HepG2 (cell line): ENCODE results near the gene NEURL1. TPM values are rescaled to one million over a fixed set of nuclear protein-coding genes. Genes with fewer than 3 reads are reported as not detected.

Experiments used
- ATAC-seq: fragments of 200-7000 bp; cut with Tn5 transposase; 3 replicates; pipeline ENCODE4 v1.9.1; 2020; ENCODE audit warnings: mild to moderate bottlenecking, moderate library complexity
- BruUV-seq: library from RNA; stranded (reverse); fragments of 400-500 nt; replicated peaks from 2 replicates; lab custom pipeline; 2021; lab: Mats Ljungman, UMichigan
- CTCF ChIA-PET: fragments of 300-600 bp; formaldehyde crosslinking; extraction: SDS; loops from one replicate; lab custom pipeline; 2021; ENCODE audit warnings: low total read pairs, inconsistent platforms, low intra/inter-chr PET ratio; lab: Yijun Ruan, JAX
- POLR2A ChIA-PET: fragments of 350-600 bp; sonication (Branson Sonifier 250); formaldehyde crosslinking; loops from one replicate; lab custom pipeline; 2020; ENCODE audit warnings: antibody characterized with exemption, inconsistent platforms; lab: Yijun Ruan, JAX
- DNase-seq: peaks from one replicate; pipeline ENCODE4 v3.0.0-alpha.2; 2015; ENCODE audit warnings: low spot score
- FAIRE-seq: peaks from 3 replicates; lab custom pipeline; 2011; peaks lifted over from hg19 to GRCh38; lab: Jason Lieb, UNC
- H2AFZ ChIP-seq: one replicate; pipeline ENCODE4 v1.6.1; 2011; ENCODE audit warnings: low read length, inconsistent platforms
- H3K27ac ChIP-seq: fragments of 300-600 bp; 3 replicates; pipeline ENCODE4 v1.8.0; 2011; ENCODE audit warnings: mixed run types, mild to moderate bottlenecking, mixed read lengths, low read length, inconsistent platforms; ENCODE audit not compliant: insufficient read depth; ENCODE audit errors: extremely low read length
- H3K27me3 ChIP-seq, 2 experiments: fragments of 200-600 bp in 1 of 2; 2 replicates in 1 of 2; 3 replicates in 1 of 2; pipeline versions ENCODE4 v1.6.0 to v1.8.0; 2011; ENCODE audit warnings: low read length in 2 of 2, mild to moderate bottlenecking in 2 of 2, moderate library complexity in 2 of 2, inconsistent platforms in 1 of 2; ENCODE audit not compliant: insufficient read depth in 2 of 2, control insufficient read depth in 1 of 2
- H3K36me3 ChIP-seq, 2 experiments: fragments of 200-600 bp in 1 of 2; replicated peaks in 1 of 2; 2 replicates in 1 of 2; 3 replicates in 1 of 2; pipeline versions ENCODE4 v1.5.1 to v1.8.0; 2011; ENCODE audit warnings: low read length in 2 of 2, inconsistent platforms in 1 of 2; ENCODE audit not compliant: insufficient read depth in 2 of 2, control insufficient read depth in 1 of 2
- H3K4me1 ChIP-seq: 2 replicates; pipeline ENCODE4 v1.5.1; 2012; ENCODE audit warnings: low read length, inconsistent platforms; ENCODE audit not compliant: insufficient read depth
- H3K4me2 ChIP-seq: 2 replicates; pipeline ENCODE4 v1.6.0; 2011; ENCODE audit warnings: low read depth, low read length, inconsistent platforms
- H3K4me3 ChIP-seq, 3 experiments: fragments of 200-600 bp in 1 of 3; sonication (generic), shearing (Covaris generic) in 1 of 3; replicated peaks in 1 of 3; 2 replicates each; pipeline ENCODE4 v1.5.1; 2011 to 2016; ENCODE audit warnings: low read length in 3 of 3, inconsistent platforms in 2 of 3, low read depth in 2 of 3, mild to moderate bottlenecking in 2 of 3, control low read depth in 1 of 3, mixed read lengths in 1 of 3; ENCODE audit not compliant: insufficient read depth in 1 of 3
- H3K79me2 ChIP-seq: one replicate; pipeline ENCODE4 v1.6.1; 2011; ENCODE audit warnings: low read length, inconsistent platforms; ENCODE audit not compliant: insufficient read depth
- H3K9ac ChIP-seq: 2 replicates; pipeline ENCODE4 v1.6.0; 2011; ENCODE audit warnings: mild to moderate bottlenecking, low read depth, low read length, inconsistent platforms; ENCODE audit not compliant: insufficient read depth
- H3K9me3 ChIP-seq: 2 replicates; pipeline ENCODE4 v1.5.1; 2012; ENCODE audit warnings: mild to moderate bottlenecking, low read length
- H4K20me1 ChIP-seq: 2 replicates; pipeline ENCODE4 v1.6.0; 2011; ENCODE audit warnings: inconsistent platforms, mild to moderate bottlenecking, low read length, moderate library complexity; ENCODE audit not compliant: insufficient read depth
- EHMT2 ChIP-seq: fragments of 200-600 bp; sonication (generic); IDR thresholded peaks from 2 replicates; pipeline ENCODE4 v1.7.0; 2017; ENCODE audit warnings: antibody characterized with exemption, low read depth, low read length, borderline replicate concordance
- IRF2 ChIP-seq: IDR thresholded peaks from 2 replicates; pipeline ENCODE4 v1.6.1; 2018; ENCODE audit warnings: missing genetic modification reagents, missing compliant biosample characterization
- ISL2 ChIP-seq: sonication (generic); formaldehyde crosslinking; IDR thresholded peaks from 2 replicates; pipeline ENCODE4 v1.5.0; 2020; ENCODE audit warnings: missing genetic modification reagents
- PITX1 ChIP-seq: sonication (generic); formaldehyde crosslinking; IDR thresholded peaks from 2 replicates; pipeline ENCODE4 v1.5.1; 2020; ENCODE audit warnings: mild to moderate bottlenecking, missing genetic modification reagents
- SAP130 ChIP-seq: IDR thresholded peaks from 2 replicates; pipeline ENCODE4 v1.6.1; 2016; ENCODE audit warnings: low read depth
- SRY ChIP-seq: sonication (generic); formaldehyde crosslinking; IDR thresholded peaks from 2 replicates; pipeline ENCODE4 v1.8.0; 2022; ENCODE audit warnings: mild to moderate bottlenecking, missing genetic modification reagents
- ZKSCAN1 ChIP-seq: fragments of 150-350 bp; IDR thresholded peaks from 2 replicates; pipeline ENCODE4 v1.6.1; 2014; ENCODE audit warnings: low read length
- ZNF224 ChIP-seq: sonication (generic); formaldehyde crosslinking; IDR thresholded peaks from 2 replicates; pipeline ENCODE4 v1.5.0; 2020; ENCODE audit warnings: mild to moderate bottlenecking, missing genetic modification reagents
- ZNF335 ChIP-seq: sonication (generic); formaldehyde crosslinking; IDR thresholded peaks from 2 replicates; pipeline ENCODE4 v1.4.0; 2020; ENCODE audit warnings: missing genetic modification reagents
- ZNF549 ChIP-seq: sonication (generic); formaldehyde crosslinking; IDR thresholded peaks from 2 replicates; pipeline ENCODE4 v1.5.0; 2020; ENCODE audit warnings: missing genetic modification reagents
- ZNF782 ChIP-seq: sonication (generic); formaldehyde crosslinking; IDR thresholded peaks from 2 replicates; pipeline ENCODE4 v1.4.0; 2020; ENCODE audit warnings: missing genetic modification reagents, mild to moderate bottlenecking, borderline replicate concordance
- ZNF788 ChIP-seq: sonication (generic); formaldehyde crosslinking; IDR thresholded peaks from 2 replicates; pipeline ENCODE4 v1.5.0; 2020; ENCODE audit warnings: mild to moderate bottlenecking, missing genetic modification reagents, borderline replicate concordance
- ZNF816 ChIP-seq: sonication (generic); formaldehyde crosslinking; IDR thresholded peaks from 2 replicates; pipeline ENCODE4 v1.8.0; 2022; ENCODE audit warnings: missing genetic modification reagents, mild to moderate bottlenecking, borderline replicate concordance
- WGBS: methylation state at CpG from one replicate; pipeline ENCODE4 v1.1.6; 2017; ENCODE audit warnings: low lambda C conversion rate; 5-methylcytosine and 5-hydroxymethylcytosine counted together
- in situ Hi-C: cut with HindIII; loops from 2 replicates; pipeline ENCODE4 v1.10.0; 2017; ENCODE audit warnings: low pct_unique_long_range_greater_than_20kb; ENCODE audit not compliant: extremely low pct_ligation_motif_present
- intact Hi-C: fragments of 100-400 bp; cut with micrococcal nuclease; formaldehyde crosslinking; loops from one replicate; pipeline ENCODE4 v1.10.0; 2022; ENCODE audit not compliant: unreplicated experiment
- polyA plus RNA-seq, 8 experiments: library from polyadenylated mRNA; depleted of rRNA in 3 of 8; stranded (reverse) in 7 of 8; unstranded in 1 of 8; fragments of >200 nt; fragmentation: Illumina TruSeq in 4 of 8; extraction: Trizol in 4 of 8; gene quantifications; 2 replicates each; pipeline versions ENCODE4 v1.2.1 to v1.2.3, GENCODE V29; 2011 to 2016; ENCODE audit warnings: low read depth in 4 of 8, missing spikeins in 1 of 8, mixed read lengths in 1 of 8; ENCODE audit not compliant: insufficient read depth in 1 of 8
- total RNA-seq, 5 experiments: library from RNA; depleted of rRNA; stranded (reverse); fragments of >200 nt; fragmentation: Illumina TruSeq; extraction: Trizol; gene quantifications; 2 replicates each; pipeline ENCODE4 v1.2.3, GENCODE V29; 2016; ENCODE audit warnings: low read depth in 1 of 5
- TF ChIP-seq, protein P1 (sequence below): sonication (generic); formaldehyde crosslinking; IDR thresholded peaks from 2 replicates; pipeline ENCODE4; 2020; ENCODE audit warnings: missing genetic modification reagents, mild to moderate bottlenecking, borderline replicate concordance
- TF ChIP-seq, protein P2 (sequence below), 2 experiments: fragments of 450-650 bp in 1 of 2; sonication (generic) in 1 of 2; formaldehyde crosslinking; IDR thresholded peaks; 2 replicates each; pipeline versions ENCODE4 v1.5.0 to v1.8.0; 2020 to 2022; ENCODE audit warnings: mild to moderate bottlenecking in 1 of 2, missing genetic modification reagents in 1 of 2
- TF ChIP-seq, protein P3 (sequence below): sonication (generic); formaldehyde crosslinking; IDR thresholded peaks from 2 replicates; pipeline ENCODE4 v1.5.0; 2020; ENCODE audit warnings: missing genetic modification reagents
- TF ChIP-seq, protein P4 (sequence below): sonication (generic); formaldehyde crosslinking; IDR thresholded peaks from 2 replicates; pipeline ENCODE4 v1.5.0; 2020; ENCODE audit warnings: mild to moderate bottlenecking, missing genetic modification reagents

The NEURL1 gene
- total and polyA plus RNA-seq, 2 of the 13 experiments (the other 11 are each of a cell fraction or from before 2014, with no cell fraction given), result not detected

DNA sequence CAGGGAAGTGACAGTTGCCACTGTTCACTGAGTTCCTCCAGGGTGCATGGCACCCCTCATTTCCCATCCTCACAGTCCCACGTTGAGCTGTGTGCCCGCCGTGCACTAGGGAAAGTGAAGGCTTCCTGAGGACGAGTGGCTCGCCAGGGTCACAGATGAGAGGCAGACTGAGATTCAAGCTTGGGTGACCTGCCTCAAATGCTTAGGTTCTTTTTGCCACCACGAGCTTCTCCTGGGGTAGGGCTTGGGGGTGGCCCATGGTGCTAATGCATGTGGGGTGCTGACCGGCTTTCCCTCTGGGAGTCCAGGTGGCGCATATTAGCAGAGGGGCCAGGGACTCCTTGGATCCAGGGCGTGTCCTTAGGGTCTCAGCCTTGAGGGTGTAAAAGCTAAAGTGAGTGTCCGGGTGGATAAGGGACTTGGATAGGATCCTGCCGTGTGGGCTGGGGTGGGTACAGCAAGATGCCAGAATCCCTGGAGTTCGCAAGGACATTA, 43.3 kb upstream of the NEURL1 start:
- Histone ChIP-seq H3K36me3 (peaks cover 3 to 8% of the 10 kb centered on the region in 2 experiments; a peak in 3 of 5 replicates), H3K79me2 (no peaks in the 10 kb centered on the region), H3K9me3 (no peaks in the 10 kb centered on the region), H3K4me2 (no peak overlapping the region), H3K4me1 (peaks cover 18% of the 10 kb centered on the region), H3K9ac (no peak overlapping the region), H4K20me1 (no peaks in the 10 kb centered on the region), H3K4me3 (no peak overlapping the region), H3K27ac (no peak overlapping the region), H3K27me3 (peaks cover 2 to 26% of the 10 kb centered on the region in 2 experiments; a peak in 4 of 5 replicates), H2AFZ (no peak overlapping the region)
- in situ Hi-C loops, result no loop called here
- no TSS peak for BruUV-seq
- FAIRE-seq (no peak), DNase-seq (no peak), ATAC-seq (no peak)
- CTCF ChIA-PET, result no interaction called here
- POLR2A ChIA-PET, result no interaction called here
- WGBS, result 72% methylated on average over 11 of the region's 12 CpGs
- TF ChIP-seq, protein P1, sequence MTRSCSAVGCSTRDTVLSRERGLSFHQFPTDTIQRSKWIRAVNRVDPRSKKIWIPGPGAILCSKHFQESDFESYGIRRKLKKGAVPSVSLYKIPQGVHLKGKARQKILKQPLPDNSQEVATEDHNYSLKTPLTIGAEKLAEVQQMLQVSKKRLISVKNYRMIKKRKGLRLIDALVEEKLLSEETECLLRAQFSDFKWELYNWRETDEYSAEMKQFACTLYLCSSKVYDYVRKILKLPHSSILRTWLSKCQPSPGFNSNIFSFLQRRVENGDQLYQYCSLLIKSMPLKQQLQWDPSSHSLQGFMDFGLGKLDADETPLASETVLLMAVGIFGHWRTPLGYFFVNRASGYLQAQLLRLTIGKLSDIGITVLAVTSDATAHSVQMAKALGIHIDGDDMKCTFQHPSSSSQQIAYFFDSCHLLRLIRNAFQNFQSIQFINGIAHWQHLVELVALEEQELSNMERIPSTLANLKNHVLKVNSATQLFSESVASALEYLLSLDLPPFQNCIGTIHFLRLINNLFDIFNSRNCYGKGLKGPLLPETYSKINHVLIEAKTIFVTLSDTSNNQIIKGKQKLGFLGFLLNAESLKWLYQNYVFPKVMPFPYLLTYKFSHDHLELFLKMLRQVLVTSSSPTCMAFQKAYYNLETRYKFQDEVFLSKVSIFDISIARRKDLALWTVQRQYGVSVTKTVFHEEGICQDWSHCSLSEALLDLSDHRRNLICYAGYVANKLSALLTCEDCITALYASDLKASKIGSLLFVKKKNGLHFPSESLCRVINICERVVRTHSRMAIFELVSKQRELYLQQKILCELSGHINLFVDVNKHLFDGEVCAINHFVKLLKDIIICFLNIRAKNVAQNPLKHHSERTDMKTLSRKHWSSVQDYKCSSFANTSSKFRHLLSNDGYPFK, result no peak
- no peak for TF ChIP-seq ZNF782
- TF ChIP-seq PITX1, result no peak
- TF ChIP-seq ISL2 (CRISPR knock-in tag), result no peak
- no peak for TF ChIP-seq SRY (CRISPR knock-in tag)
- no peak for TF ChIP-seq EHMT2
- TF ChIP-seq ZKSCAN1, result no peak
- TF ChIP-seq IRF2, result no peak
- TF ChIP-seq ZNF788 (CRISPR knock-in tag), result no peak
- TF ChIP-seq, protein P2, sequence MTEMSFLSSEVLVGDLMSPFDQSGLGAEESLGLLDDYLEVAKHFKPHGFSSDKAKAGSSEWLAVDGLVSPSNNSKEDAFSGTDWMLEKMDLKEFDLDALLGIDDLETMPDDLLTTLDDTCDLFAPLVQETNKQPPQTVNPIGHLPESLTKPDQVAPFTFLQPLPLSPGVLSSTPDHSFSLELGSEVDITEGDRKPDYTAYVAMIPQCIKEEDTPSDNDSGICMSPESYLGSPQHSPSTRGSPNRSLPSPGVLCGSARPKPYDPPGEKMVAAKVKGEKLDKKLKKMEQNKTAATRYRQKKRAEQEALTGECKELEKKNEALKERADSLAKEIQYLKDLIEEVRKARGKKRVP (CRISPR knock-in tag; IDR thresholded peaks at IDR 0.05), result no peak
- TF ChIP-seq SAP130 (CRISPR knock-in tag), result no peak
- no peak for TF ChIP-seq ZNF549 (CRISPR knock-in tag)
- TF ChIP-seq ZNF335 (CRISPR knock-in tag), result no peak
- no peak for TF ChIP-seq ZNF224 (CRISPR knock-in tag)
- TF ChIP-seq ZNF816, result no peak
- TF ChIP-seq, protein P3, sequence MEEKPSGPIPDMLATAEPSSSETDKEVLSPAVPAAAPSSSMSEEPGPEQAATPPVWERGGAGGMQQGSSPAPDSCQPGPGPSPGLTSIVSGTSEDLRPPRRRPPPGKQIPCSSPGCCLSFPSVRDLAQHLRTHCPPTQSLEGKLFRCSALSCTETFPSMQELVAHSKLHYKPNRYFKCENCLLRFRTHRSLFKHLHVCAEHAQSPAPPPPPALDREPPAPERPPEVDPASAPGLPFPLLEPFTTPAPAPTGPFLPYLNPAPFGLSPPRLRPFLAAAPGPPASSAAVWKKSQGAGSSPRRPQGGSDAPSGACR, result no peak
- TF ChIP-seq, protein P4, sequence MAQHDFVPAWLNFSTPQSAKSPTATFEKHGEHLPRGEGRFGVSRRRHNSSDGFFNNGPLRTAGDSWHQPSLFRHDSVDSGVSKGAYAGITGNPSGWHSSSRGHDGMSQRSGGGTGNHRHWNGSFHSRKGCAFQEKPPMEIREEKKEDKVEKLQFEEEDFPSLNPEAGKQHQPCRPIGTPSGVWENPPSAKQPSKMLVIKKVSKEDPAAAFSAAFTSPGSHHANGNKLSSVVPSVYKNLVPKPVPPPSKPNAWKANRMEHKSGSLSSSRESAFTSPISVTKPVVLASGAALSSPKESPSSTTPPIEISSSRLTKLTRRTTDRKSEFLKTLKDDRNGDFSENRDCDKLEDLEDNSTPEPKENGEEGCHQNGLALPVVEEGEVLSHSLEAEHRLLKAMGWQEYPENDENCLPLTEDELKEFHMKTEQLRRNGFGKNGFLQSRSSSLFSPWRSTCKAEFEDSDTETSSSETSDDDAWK (CRISPR knock-in tag), result no peak
- intact Hi-C loops, result no loop called here
